CD1c-positive myeloid dendritic cell (primary cell): ENCODE data around the gene TEX28.
"Not testable (repeated sequence)": the region's sequence is repeated elsewhere in the genome, so short reads cannot be mapped to it uniquely, and the experiment has no call there.

Source experiments
- DNase-seq: peaks from one replicate; pipeline ENCODE4 v3.0.0-alpha.2; 2016; ENCODE audit errors: extremely low spot score

TEX28 gene

DNA sequence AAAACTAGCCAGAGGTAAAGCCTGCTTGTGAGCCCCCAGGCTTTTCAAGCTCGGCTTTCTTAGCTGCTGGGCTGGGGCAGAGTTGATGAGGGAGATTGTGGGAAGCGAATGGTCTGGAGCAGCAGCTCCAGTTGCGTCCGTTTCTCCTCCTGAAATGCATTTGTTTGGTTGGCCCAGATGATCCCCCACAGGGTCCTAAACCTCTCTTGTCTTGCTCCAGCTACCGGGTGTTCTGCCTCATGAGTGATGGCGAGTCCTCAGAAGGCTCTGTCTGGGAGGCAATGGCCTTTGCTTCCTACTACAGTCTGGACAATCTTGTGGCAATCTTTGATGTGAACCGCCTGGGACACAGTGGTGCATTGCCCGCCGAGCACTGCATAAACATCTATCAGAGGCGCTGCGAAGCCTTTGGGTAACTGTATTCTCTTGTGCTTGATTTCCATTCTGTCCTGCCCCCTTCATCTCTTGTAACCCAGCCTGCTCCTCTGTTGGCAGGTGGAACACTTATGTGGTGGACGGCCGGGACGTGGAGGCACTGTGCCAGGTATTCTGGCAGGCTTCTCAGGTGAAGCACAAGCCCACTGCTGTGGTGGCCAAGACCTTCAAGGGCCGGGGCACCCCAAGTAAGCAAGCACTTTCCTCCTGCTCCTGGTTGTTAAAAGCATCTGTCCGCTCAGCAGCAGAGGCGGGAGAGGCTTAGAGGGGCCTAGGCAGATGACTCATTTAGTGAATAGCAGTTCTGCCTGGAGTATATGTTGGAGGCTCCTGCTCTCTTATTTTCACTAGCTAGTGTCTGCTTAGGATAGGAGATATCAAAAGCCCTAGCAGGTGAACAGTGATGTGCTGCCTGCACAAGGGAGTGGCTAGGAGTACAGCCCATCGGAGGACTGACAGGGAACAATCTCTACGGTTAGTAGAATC lies 16.0 kb upstream of the TEX28 start:
- no peak for DNase-seq

DNA sequence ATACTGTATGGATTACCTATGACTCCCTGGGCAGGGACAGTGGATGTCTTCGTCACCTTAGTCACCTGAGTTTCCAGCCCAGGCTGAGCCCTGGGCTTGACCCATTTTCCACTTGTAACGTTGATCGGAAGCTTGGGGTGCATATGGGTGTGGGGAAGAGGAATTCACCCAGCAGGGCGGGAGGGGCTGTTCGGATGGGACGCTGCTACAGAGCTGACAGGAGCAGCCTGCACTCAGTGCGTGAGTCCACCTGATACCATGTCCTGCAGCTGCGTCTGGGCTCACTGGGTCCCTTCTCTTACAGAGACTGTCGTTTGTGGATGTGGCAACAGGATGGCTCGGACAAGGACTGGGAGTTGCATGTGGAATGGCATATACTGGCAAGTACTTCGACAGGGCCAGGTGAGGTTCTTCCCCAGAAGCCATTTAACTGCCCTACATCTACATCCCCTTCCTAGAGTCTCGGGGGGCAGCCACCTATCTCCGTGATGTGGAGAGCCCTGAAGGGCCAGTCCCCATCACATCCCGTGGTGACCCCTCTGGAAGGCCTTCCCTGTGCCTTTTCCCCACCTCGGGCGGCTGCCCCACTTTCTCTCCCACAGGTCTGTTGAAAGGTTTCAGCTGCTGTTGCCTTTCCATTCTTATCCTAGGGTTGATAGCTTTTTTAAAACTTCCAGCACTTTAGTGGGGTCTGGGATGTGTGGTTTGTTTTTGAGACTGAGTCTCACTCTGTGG lies 14.3 kb upstream of the TEX28 start:
- DNase-seq: no peak

DNA sequence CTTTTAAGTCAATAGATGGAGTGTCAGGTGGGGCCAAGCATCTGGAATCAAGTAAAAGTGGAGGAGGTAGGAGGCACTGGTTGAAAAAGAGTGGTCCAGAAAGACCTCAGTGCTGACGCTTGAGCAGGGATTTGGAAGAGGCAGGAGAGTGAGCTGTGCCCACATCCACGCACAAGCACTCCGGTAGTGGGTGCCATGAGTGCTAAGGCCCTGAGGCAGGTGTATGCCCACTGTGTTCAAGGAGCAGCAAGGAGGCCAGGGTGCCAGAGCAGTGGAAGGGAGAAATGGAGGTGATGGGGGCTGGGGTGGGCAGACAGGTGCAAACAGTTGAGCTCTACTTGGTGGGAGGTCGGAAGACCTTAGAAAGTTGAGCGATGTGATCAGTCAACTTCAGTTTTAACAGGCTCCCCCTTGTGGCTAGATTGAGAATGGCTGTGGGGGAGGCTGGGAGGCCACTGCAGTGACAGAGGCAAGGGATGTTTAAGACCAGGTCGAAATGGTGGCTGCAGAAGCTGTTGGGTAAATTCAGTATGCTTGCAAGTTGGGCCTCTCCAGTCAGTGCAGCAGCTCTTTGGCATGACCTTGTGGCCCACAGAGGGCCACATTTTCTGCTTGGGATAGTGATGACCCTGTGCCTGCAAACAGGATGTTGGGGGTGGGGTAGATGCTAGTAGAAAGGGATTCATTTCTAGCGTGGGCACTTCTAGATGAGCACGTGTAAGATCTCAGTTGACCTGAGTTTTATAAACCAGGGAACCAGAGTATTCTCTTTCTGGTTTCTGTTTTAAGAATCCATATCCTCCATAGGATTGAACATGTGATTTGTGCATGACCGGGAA lies 13.4 kb upstream of the TEX28 start:
- peak; percentile 74 for DNase-seq

- no peak for DNase-seq
These were observed 12.3 kb upstream of the TEX28 start for GRCh38 chrX:154307202-154307601.

DNA sequence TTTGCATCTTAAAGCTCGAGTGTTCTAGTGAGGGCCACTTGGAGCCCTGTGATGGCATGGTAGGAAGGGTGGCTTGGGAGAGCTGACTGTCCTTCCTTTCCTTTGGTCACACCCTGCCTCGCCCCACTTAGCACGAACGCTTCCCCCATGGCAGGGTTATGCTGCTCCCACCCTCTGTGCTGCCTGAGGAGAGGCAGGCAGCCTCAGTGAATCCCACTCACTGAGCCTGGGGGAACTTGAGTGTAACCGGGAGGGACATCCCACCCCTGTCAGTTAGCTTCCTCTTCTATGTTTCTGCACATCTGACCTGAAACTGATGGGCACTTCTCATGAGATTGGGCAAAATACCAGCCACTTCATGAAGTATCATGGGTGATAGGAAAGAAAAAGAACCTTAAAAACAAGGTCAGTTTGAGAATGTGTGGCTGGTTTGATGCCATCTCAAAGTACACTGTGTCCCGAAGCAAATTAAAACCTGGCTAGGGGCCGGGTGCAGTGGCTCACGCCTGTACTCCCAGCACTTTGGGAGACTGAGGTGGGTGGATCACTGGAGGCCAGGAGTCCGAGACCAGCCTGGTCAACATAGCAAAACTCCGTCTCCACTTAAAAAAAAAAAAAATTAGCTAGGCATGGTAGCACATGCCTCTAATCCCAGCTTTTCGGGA lies 10.7 kb upstream of the TEX28 start:
- peak; percentile 50 for DNase-seq

DNA sequence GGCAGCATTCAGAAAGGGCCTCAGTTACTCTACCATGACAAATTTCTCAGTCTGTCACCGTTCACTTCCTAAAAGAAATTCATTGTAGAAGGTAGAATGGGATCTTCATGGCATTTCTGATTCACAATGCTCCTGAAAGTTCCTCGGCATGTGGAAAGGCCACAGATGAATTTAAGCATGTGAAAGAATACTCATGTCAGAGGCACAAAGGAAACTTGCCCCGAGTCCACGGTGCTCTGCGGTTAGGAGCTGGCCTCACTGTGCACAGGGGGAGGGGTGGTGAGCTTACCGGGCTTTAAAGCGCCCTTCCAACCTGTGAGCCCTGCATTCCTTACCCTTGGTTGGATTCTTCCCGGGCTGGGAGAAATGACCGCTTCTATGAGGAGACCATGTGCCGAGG lies 9.9 kb upstream of the TEX28 start:
- DNase-seq: no peak

- DNase-seq: no peak
These were observed 8.6 kb upstream of the TEX28 start for GRCh38 chrX:154303476-154303875.

DNA sequence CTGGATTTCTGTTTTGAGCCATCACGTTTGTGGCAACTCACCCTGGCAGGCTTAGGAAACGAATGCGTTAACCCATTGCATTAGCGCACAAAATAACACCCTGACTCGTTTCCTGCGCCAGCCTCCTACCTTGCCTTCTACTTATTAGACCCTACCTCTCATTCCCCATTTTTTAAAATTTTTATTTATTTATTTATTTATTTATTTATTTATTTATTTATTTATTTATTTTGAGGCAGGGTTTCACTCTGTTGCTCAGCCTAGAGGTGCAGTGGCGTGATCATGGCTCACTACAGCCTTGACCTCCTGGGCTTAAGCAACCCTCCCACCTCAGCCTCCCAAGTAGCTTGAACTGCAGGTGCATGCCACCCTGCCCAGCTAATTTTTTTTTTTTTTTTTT lies 8.1 kb upstream of the TEX28 start:
- not testable (repeated sequence) for DNase-seq

DNA sequence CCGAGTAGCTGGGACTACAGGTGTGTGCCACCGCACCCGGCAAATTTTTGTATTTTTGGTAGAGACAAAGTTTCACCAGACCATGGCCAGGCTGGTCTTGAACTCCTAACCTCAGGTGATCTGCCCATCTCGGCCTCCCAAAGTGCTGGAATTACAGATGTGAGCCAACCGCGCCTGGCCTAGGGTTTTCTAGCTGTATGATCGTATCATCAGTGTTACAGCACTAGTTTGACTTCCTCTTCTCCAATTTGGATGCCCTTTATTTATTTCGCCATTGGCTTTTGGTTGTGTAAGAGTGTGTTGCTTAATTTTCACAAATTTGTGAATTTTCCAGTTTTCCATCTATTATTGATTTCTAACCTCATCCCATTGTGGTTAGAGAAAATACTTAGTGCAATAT lies 5.9 kb upstream of the TEX28 start:
- peak; percentile 64 for DNase-seq

DNA sequence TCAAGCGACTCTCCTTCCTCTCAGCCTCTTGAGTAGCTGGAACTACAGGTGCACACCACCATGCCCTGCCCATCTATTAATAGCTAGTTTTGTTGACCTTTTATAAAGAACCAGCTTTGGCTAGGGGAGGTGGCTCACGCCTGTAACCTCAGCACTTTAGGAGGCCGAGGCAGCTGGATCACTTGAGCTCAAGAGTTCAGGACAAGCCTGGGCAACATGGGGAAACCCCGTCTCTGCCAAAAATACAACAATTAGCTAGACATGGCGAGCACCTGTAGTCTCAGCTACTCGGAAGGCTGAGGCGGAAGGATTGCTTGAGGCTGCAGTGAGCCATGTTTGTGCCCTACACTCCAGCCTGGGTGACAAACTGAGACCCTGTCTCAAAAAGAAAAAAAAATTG lies 3.4 kb upstream of the TEX28 start:
- no peak for DNase-seq

GRCh38 chrX:154296731-154297130 lies 1.8 kb upstream of the TEX28 start:
- no peak for DNase-seq

DNA sequence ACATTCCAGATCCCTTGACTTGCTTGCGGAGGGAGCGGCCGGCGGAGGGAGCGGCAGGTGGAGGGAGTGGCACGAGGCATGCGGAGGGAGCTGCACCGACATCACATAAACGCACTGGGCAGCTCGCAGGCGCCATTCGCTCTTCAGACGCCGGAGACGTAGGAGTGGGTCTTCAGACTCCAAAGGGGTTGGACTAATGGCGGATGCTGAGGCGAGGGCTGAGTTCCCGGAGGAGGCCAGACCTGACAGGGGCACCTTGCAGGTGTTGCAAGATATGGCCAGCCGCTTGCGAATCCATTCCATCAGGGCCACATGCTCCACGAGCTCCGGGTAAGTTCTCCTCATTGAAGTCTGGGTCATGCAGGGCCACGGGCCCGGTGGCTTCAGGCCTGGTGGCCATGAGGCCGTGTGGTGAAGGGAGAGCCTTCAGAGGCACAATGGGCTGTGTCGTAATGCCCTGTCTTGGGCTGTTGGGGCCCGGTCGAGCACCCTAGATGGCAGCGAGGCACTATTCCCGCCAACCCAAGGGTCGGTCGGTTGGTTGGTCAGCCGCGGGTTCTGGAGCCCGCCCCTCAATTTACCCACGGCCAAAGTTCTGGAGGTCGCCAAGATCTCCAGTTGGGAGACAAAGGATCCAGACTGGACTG lies 863 bp upstream of the TEX28 start, which contains the start of gene TKTL1:
TKTL1 (plus strand) TSS at position 132 of the 647 bp plus-strand sequence; CDS start at position 197, 65 bp downstream.
- DNase-seq: no peak

GRCh38 chrX:154286406-154286805 lies 8.5 kb downstream of the TEX28 start:
- DNase-seq: not testable (repeated sequence)

- DNase-seq: not testable (repeated sequence)
These were observed 10.2 kb downstream of the TEX28 start for GRCh38 chrX:154284489-154285338.

DNA sequence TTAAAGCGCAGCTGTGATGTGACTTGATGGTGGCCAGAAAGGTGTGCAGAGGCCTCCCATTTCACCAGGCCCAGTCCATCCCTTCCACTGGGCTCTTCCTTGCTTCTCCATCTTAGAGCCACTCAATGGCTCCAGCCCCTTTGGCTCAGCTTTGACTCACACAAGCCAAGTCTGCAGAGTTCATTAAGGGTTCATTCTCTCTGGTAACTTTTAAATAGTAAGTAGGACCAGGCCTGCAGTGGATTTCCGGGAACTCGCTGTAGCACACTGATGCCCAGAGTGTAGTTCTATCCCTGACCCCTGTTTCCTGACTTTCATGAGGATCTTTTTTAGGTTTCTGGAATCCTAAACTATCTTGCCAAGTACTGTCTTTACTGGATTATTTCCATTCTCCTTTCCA lies 25.7 kb downstream of the TEX28 start:
- not testable (repeated sequence) for DNase-seq

DNA sequence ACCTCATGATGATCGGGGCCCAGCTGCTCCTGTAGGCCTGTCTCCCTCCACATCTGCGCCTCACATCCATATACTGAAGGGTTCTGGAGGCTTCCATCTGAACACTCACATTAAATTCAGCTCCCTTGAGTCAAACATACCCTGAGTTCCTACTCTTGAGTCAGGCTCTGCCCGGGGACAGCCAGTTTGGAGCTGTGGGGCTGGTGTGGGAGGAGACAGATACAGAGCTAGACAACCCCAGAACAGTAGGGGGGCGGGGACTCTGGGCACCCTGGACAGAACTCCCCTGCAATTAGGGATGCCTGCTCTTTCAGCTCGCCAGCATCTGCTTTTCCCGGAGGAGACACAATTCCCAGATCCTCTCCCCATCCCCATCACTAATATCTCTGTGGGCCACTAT lies 31.9 kb downstream of the TEX28 start:
- not testable (repeated sequence) for DNase-seq

- not testable (repeated sequence) for DNase-seq
These were observed 36.2 kb downstream of the TEX28 start for GRCh38 chrX:154258711-154259110.

DNA sequence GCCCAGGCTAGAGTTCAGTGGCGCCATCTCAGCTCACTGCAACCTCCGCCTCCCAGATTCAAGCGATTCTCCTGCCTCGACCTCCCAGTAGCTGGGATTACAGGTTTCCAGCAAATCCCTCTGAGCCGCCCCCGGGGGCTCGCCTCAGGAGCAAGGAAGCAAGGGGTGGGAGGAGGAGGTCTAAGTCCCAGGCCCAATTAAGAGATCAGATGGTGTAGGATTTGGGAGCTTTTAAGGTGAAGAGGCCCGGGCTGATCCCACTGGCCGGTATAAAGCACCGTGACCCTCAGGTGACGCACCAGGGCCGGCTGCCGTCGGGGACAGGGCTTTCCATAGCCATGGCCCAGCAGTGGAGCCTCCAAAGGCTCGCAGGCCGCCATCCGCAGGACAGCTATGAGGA lies 37.6 kb downstream of the TEX28 start, which contains the start of gene OPN1MW3:
OPN1MW3 (plus strand) TSS at position 301 of the 400 bp plus-strand sequence; CDS start at position 339, 38 bp downstream.
- DNase-seq: not testable (repeated sequence)

- DNase-seq: not testable (repeated sequence)
These were observed 46.8 kb downstream of the TEX28 start for GRCh38 chrX:154248076-154248475.
